CD4-positive, alpha-beta T cell treated with Interleukin-15 for 4 hours (primary cell): ENCODE measurements around the gene COL8A1.

Source experiments
- DNase-seq: peaks from one replicate; pipeline ENCODE4 v3.0.0-alpha.2; 2020; ENCODE audit warnings: low spot score

COL8A1 gene

GRCh38 chr3:99845331-99845730 is 206.9 kb downstream of the COL8A1 start:
- DNase-seq, result no peak

- no peak for DNase-seq
Measured at GRCh38 chr3:99845999-99846398, 207.6 kb downstream of the COL8A1 start.

- no peak for DNase-seq
Measured at GRCh38 chr3:99846477-99847160, 208.2 kb downstream of the COL8A1 start.

- no peak for DNase-seq
Measured at GRCh38 chr3:99848433-99848832, 210.0 kb downstream of the COL8A1 start.
